GM21717 (cell line): ENCODE measurements around the gene TRIM60.
"Not testable (repeated sequence)": the region's sequence is repeated elsewhere in the genome, so short reads cannot be mapped to it uniquely, and the experiment has no call there.

Experiments used
- ATAC-seq: cut with Tn5 transposase; IDR thresholded peaks from one replicate; pipeline ENCODE4 v1.9.1; 2021; ENCODE audit warnings: mild to moderate bottlenecking, moderate library complexity; ENCODE audit not compliant: unreplicated experiment

Gene TRIM60

DNA sequence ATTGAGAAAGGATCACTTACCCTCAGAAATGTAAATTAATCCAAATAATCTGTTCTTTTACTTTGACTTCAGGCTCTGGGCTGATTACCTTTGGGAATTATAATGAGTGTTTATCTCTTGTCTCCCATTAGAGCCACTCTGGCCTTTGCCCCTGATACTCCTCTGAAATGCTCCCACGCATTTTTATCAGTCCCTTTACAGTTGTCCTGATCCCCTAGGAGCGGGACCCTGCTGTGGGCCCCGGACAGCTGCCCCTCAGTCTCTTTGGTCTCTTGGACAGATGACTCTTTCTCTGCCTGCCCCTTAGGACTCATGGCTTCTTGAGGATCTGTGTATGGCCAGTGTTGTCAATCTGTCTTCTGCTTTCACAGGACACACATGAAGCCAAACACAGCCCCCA, 20.8 kb downstream of the TRIM60 start:
- ATAC-seq = no peak

DNA sequence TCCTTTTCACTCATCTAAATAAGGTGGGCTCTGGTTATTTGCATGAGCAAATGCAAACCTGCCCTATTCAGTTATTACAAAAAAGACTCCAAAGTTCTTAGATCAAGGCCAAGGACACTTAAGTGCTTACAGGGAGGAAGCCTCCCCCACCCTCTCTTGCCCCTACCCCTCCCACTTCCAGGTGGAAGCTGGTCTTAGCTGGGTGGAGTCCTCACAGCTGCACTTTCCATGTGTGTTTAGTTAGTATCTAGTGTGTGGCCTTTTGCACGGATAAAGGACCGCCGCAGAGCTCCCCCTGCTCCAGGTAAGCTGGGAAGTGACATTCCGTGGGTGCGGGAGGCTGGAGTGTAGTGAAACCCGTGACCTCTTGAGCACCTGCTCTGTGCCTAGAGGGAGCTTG, 21.8 kb downstream of the TRIM60 start, which contains the start of gene TRIM75:
TRIM75 (plus strand) TSS at position 222 of the 400 bp plus-strand sequence. CDS start 5,282 bp downstream, outside the sequence.
- ATAC-seq = no peak

DNA sequence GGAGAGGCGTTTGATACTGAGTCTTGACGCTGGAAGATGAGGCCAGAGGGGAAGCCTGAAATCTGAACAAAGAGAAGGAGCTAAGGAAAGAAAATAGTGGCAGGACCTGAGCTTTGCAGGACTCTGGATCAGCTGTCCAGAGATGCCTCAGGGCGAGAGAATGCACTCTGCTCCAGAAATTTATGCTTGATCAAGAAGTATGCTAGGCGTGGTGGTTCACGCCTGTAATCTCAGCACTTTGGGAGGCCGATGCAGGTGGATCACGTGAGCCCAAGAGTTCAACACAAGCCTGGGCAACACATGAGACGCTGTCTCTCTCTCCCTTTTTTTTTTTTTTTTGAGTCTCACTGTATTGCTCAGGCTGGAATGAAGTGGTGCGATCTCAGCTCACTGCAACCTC, 23.8 kb downstream of the TRIM60 start:
- no peak for ATAC-seq

DNA sequence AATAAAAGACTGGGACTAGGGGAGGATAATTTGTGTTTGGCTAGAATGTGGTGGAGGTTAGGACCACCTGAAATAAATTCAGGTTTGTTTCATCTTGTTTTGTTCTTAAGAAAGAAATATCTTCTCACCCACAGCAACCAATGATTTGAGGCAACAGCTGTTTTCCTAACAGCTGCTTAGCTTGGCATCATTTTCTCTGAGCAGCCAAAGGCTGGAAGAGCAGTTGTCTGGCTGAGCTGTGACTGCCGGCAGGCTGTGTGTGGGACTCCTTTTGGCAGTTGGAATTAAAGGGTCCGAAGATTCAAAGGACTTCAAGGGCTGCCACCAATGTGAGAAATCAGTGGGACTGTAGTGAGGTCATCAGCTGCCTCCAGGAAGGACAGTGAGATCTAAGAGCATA, 26.9 kb downstream of the TRIM60 start:
- no peak for ATAC-seq

DNA sequence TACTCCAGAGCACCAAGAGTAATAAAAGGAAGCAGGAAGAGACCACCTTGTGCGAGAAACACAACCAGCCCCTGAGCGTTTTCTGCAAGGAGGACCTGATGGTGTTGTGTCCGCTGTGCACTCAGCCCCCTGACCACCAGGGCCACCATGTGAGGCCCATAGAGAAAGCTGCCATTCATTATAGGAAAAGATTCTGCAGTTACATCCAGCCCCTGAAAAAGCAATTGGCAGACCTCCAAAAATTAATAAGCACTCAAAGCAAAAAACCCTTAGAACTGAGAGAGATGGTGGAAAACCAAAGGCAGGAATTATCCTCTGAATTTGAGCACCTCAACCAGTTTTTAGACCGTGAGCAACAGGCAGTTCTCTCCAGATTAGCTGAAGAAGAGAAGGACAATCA, 27.6 kb downstream of the TRIM60 start:
- no peak for ATAC-seq

DNA sequence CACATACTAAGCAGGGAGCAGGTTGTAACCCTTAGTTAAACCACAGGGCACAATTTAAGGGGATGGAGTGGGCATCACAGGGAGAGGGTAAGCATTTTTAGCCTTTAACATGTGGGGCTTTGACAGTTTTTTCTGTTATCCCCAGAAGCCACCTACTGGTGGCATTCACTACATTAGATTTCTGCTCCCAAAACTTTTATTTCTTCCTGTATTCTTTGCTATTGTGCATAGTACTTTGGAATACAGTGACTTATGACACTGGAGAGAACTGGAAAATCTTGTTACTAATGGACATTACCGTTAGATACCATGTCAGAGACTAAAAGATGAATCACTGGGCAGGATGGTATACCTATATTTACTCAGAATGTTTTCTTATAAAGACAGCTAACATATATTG, 29.1 kb downstream of the TRIM60 start:
- no peak for ATAC-seq

DNA sequence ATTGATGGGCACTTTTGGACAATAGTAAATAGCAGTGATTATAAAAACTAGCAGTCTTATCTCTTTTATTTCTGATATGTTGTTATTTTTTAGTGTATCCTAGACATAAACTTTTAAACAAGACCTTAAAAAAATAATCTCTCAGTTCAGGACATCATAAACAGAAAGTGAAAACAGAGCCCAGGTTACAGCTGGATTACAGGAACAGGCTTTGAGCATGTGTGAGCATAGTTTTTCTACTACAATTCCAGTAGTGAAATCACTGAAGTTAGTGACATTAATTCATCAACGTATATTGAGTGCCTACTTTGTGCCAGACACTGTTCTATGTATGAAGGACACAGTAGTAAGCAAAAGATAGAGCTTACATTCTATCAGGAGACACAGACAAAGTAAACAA, 38.8 kb downstream of the TRIM60 start:
- ATAC-seq = peak; percentile 72

DNA sequence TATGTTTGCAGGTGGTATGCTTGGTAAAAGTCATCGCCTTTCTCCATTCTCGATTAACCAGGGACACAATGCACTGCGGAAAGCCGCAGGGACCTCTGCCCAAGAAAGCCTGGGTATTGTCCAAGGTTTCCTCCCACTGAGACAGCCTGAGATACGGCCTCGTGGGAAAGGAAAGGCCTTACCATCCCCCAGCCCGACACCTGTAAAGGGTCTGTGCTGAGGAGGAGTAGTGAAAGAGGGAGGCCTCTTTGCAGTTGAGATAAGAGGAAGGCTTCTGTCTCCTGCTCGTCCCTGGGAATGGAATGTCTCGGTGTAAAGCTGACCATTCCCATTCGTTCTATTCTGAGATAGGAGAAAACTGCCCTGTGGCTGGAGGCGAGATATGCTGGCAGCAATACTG, 41.5 kb downstream of the TRIM60 start:
- ATAC-seq = not testable (repeated sequence)

DNA sequence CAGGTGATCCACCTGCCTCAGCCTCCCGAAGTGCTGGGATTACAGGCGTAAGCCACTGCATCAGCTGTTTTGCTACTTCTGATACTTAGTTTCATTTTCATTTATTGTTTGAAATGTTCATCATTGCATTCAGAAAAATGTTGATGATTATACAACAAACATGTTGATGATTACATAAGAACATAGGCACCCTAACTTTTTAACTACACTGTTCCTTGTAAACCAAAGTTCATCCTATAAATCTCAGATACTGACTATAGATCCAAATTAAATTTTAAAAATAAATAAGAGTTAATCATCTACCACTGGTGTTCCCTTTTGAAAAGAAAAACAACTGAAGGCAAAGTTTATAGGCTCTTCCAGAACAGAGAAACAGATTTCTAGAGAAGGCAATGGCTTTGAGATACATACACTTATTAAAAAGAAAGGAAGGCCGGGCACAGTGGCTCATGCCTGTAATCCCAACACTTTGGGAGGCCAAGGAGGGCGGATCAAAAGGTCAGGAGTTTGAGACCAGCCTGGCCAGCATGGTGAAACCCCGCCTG, 45.3 kb downstream of the TRIM60 start:
- no peak for ATAC-seq

DNA sequence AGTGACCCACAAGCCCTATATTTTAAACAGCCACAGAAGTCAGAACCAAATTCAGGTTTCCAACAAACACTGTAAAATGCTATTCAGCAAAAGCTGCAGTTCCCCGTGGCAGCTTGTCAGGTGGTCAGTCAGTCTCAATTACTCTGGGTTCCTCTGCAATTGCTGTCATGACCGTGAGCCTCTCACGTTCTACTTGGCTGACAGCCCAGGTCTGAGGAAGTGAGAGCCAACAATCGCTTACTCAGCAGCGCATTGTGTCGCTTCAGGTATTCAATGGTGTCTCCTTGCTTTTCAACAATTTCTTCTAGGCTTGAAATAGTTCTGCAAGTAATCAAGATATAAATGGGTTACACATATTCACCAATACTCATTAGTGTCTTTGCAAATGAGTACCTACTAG, 47.7 kb downstream of the TRIM60 start:
- no peak for ATAC-seq

DNA sequence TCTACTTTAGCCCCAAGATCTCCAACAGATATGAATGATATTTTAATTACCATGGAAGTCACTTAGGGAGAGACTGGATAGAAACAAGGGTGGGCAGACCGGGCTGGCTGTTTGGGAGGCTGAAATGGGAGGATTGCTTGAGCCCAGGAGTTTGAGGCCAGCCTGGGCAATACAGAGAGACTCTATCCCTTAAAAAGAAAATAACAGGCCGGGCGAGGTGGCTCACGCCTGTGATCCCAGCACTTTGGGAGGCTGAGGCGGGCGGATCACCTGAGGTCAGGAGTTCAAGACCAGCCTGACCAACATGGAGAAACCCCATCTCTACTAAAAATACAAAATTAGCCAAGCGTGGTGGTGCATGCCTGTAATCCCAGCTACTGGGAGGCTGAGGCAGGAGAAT, 53.0 kb downstream of the TRIM60 start:
- ATAC-seq = not testable (repeated sequence)

DNA sequence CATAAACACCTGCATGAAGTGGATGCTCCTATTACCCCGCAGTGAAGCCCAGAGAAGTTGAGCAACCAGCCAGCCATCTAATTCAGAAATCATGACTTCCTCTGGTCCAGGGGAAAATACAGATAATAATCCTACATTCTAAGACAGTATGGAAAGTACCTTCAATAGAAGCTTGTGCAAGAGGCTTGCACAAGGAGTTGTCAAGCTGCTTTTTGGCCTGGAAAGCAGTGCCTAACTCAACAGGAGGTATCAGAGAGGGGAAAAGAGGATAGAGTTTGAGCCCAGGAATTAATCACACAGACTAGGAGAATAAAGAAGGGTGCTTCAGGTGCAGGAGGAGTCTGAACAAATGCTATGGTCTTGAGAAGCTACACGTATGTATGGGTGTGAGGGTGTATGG, 54.1 kb downstream of the TRIM60 start:
- no peak for ATAC-seq

DNA sequence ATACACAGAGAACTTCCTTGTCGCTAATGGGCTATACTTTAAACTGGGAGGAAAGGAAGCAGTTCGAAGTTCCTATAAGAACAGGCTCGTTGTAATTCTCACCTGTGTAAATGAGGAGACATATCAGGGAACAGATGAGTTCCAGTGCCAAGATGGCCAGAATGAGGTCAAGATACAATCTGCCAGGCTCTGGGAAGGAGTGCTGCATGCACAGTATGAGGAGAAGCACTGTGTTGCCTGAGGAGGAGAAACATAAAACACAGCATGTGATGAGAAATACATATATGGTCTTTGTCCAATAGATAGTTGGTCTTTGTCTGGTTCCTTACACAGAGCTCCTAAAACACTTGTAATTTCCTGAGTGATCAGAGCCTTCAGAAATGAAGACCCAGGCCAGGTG, 56.6 kb downstream of the TRIM60 start:
- ATAC-seq = no peak
